HL-60 (cell line): ENCODE results near the gene CCDC87.

Source experiments
- DNase-seq, 2 experiments: peaks; one replicate each; pipeline ENCODE4 v3.0.0-alpha.2; 2010 to 2020; ENCODE audit warnings: low read depth in 1 of 2, low spot score in 1 of 2
- H3K27ac ChIP-seq: fragments of 250-450 bp; sonication (Bioruptor Pico); replicated peaks from 2 replicates; pipeline ENCODE4 v1.5.1; 2020; ENCODE audit warnings: mild to moderate bottlenecking, moderate library complexity
- H3K27me3 ChIP-seq: fragments of 250-450 bp; sonication (Bioruptor Pico); 2 replicates; pipeline ENCODE4 v1.5.1; 2021; ENCODE audit warnings: mild to moderate bottlenecking, moderate library complexity; ENCODE audit not compliant: insufficient read depth, poor library complexity, severe bottlenecking
- H3K4me3 ChIP-seq: replicated peaks from 2 replicates; pipeline ENCODE4 v1.5.1; 2011; ENCODE audit warnings: mild to moderate bottlenecking, control low read depth, low read length; ENCODE audit not compliant: insufficient read depth
- GABPA ChIP-seq: IDR thresholded peaks from 2 replicates; pipeline ENCODE4 v1.6.1; 2012; ENCODE audit warnings: low read depth
- POLR2AphosphoS5 ChIP-seq: IDR thresholded peaks from 2 replicates; pipeline ENCODE4 v1.6.1; 2012; ENCODE audit warnings: low read depth
- SPI1 ChIP-seq: IDR thresholded peaks from 2 replicates; pipeline ENCODE4 v1.6.1; 2012; ENCODE audit warnings: low read depth, mild to moderate bottlenecking, borderline replicate concordance
- TF ChIP-seq, protein P1 (sequence below): IDR thresholded peaks from one replicate; pipeline ENCODE4 v1.5.1; 2011; ENCODE audit warnings: low read length, control low read depth, inconsistent platforms; ENCODE audit not compliant: insufficient read depth
- TF ChIP-seq, protein P2 (sequence below): IDR thresholded peaks from 2 replicates; pipeline ENCODE4 v1.6.1; 2012; ENCODE audit warnings: low read depth; ENCODE audit not compliant: insufficient replicate concordance

CCDC87 gene

DNA sequence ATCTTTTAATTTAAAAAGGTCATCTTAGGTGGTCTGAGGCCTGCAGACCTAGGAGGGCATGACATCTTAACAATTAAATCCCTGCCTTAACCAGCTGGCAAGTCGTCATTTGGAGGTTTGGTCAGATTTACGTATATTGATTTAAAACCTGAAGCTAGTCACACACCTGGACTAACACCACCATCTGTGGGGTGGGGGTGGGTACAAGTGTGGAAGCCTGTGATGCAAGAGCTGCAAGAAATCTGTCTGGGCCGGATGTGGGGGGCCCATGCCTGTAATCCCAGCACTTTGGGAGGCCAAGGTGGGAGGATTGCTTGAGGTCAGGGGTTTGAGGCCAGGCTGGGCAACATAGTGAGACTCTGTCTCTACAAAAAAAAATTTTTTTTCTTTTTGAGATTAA lies 11.6 kb downstream of the CCDC87 start:
- H3K27ac ChIP-seq = no peak overlapping the region
- H3K27me3 ChIP-seq = no peaks in the 10 kb centered on the region
- no peak overlapping the region for H3K4me3 ChIP-seq
- TF ChIP-seq, protein P1, sequence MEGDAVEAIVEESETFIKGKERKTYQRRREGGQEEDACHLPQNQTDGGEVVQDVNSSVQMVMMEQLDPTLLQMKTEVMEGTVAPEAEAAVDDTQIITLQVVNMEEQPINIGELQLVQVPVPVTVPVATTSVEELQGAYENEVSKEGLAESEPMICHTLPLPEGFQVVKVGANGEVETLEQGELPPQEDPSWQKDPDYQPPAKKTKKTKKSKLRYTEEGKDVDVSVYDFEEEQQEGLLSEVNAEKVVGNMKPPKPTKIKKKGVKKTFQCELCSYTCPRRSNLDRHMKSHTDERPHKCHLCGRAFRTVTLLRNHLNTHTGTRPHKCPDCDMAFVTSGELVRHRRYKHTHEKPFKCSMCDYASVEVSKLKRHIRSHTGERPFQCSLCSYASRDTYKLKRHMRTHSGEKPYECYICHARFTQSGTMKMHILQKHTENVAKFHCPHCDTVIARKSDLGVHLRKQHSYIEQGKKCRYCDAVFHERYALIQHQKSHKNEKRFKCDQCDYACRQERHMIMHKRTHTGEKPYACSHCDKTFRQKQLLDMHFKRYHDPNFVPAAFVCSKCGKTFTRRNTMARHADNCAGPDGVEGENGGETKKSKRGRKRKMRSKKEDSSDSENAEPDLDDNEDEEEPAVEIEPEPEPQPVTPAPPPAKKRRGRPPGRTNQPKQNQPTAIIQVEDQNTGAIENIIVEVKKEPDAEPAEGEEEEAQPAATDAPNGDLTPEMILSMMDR = no peak
- TF ChIP-seq SPI1 (no peak), GABPA (no peak), POLR2AphosphoS5 (no peak)
- TF ChIP-seq, protein P2, sequence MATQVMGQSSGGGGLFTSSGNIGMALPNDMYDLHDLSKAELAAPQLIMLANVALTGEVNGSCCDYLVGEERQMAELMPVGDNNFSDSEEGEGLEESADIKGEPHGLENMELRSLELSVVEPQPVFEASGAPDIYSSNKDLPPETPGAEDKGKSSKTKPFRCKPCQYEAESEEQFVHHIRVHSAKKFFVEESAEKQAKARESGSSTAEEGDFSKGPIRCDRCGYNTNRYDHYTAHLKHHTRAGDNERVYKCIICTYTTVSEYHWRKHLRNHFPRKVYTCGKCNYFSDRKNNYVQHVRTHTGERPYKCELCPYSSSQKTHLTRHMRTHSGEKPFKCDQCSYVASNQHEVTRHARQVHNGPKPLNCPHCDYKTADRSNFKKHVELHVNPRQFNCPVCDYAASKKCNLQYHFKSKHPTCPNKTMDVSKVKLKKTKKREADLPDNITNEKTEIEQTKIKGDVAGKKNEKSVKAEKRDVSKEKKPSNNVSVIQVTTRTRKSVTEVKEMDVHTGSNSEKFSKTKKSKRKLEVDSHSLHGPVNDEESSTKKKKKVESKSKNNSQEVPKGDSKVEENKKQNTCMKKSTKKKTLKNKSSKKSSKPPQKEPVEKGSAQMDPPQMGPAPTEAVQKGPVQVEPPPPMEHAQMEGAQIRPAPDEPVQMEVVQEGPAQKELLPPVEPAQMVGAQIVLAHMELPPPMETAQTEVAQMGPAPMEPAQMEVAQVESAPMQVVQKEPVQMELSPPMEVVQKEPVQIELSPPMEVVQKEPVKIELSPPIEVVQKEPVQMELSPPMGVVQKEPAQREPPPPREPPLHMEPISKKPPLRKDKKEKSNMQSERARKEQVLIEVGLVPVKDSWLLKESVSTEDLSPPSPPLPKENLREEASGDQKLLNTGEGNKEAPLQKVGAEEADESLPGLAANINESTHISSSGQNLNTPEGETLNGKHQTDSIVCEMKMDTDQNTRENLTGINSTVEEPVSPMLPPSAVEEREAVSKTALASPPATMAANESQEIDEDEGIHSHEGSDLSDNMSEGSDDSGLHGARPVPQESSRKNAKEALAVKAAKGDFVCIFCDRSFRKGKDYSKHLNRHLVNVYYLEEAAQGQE = no peak
- no peak for DNase-seq

DNA sequence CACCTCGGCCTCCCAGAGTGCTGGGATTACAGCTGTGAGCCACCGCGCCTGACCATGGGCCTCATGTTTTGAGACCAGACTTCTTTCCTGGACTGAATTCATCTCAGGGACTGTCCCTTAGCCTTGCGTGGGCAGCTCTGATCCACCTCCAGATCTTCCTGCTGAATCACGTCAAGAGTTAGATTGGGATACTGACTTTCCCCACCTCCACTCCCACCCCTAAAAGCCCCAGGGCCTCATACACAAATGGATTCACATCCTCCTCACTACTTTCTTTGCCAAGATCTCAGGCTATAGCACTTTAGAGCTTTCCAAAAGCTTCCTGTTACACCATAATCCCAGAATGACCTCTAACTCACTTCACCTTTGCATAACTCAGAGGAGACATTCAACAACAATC lies 12.1 kb downstream of the CCDC87 start:
- TF ChIP-seq GABPA (no peak), SPI1 (no peak), POLR2AphosphoS5 (no peak)
- TF ChIP-seq, protein P1 = no peak
- TF ChIP-seq, protein P2 = no peak
- no peaks in the 10 kb centered on the region for H3K27me3 ChIP-seq
- no peak for DNase-seq
- no peak overlapping the region for H3K27ac ChIP-seq
- no peak overlapping the region for H3K4me3 ChIP-seq

DNA sequence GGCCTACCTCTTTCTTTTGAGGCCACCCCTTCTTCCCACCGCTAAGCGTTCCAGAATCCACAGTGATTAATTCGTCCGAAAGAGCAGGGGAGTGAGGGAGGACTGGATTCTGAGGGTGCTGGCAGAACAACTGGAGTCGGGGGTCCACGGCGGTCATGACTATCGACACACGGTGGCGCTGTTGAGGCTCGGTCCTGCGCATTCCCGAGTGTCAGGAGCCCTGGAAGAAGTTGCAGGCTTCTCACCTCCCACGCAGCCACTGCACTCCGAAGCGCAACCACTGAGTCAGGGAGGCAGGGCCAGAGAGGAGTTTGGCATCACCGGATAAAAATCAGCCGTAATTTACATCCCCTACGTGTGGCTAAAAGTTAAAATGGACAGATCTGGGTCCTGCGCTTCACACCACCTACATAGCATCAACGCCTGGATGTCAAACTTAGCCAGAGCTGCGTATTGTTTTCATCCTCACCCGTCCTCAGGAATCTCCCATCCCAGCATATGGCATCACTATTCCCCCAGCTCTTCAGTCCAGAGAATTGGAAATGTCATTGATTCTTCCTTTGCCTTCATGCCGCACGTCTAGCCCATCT lies 13.8 kb downstream of the CCDC87 start:
- DNase-seq = peak; percentile 47 to 60
- no peak overlapping the region for H3K4me3 ChIP-seq
- no peak overlapping the region for H3K27ac ChIP-seq
- no peaks in the 10 kb centered on the region for H3K27me3 ChIP-seq
- no peak for TF ChIP-seq SPI1
- TF ChIP-seq, protein P1 = peak; percentile 75
- TF ChIP-seq, protein P2 = no peak
